ENCODE results near the gene ITPK1. TPM values are rescaled to one million over a fixed set of nuclear protein-coding genes. Genes with fewer than 3 reads are reported as not detected.

ITPK1 gene
- total RNA-seq, 1 donor from 2014 or later, result 43.0 TPM

- CTCF ChIA-PET, result no interaction called here
- Mint-ChIP-seq H3K27ac (no peak overlapping the region), H3K4me3 (no peak overlapping the region), H3K36me3 (ENCODE audit: low read depth) (no peaks in the 10 kb centered on the region), H3K4me1 (peaks cover 20% of the 10 kb centered on the region), H3K27me3 (no peaks in the 10 kb centered on the region), H3K9me3 (no peaks in the 10 kb centered on the region)
- no peak for TF ChIP-seq CTCF (IDR thresholded peaks at IDR 0.05)
- DNase-seq (no peak), ATAC-seq (ENCODE audit: low read depth) (no peak)
- POLR2A ChIA-PET, result no interaction called here
- intact Hi-C loops (cut with micrococcal nuclease), result no loop called here
These were observed 15.6 kb downstream of the ITPK1 start for GRCh38 chr14:93100100-93100499.

GRCh38 chr14:93099643-93100042 is 16.1 kb downstream of the ITPK1 start:
- no peak overlapping the region for H3K27ac Mint-ChIP-seq
- ATAC-seq (ENCODE audit: low read depth) (no peak), DNase-seq (no peak)
- ChIA-PET POLR2A (no interaction called here), CTCF (no interaction called here)
- H3K27me3 Mint-ChIP-seq, result no peaks in the 10 kb centered on the region
- TF ChIP-seq CTCF (IDR thresholded peaks at IDR 0.05), result no peak
- no peaks in the 10 kb centered on the region for H3K9me3 Mint-ChIP-seq
- H3K4me3 Mint-ChIP-seq, result no peak overlapping the region
- H3K4me1 Mint-ChIP-seq, result peaks cover 16% of the 10 kb centered on the region
- intact Hi-C loops (cut with micrococcal nuclease), result no loop called here
- peaks cover 2% of the 10 kb centered on the region for H3K36me3 Mint-ChIP-seq (ENCODE audit: low read depth)

- no peak for ATAC-seq (ENCODE audit: low read depth)
- ChIA-PET POLR2A (no interaction called here), CTCF (no interaction called here)
- intact Hi-C loops (cut with micrococcal nuclease), result no loop called here
- H3K9me3 Mint-ChIP-seq, result no peaks in the 10 kb centered on the region
- no peak overlapping the region for H3K4me3 Mint-ChIP-seq
- peaks cover 2% of the 10 kb centered on the region for H3K36me3 Mint-ChIP-seq (ENCODE audit: low read depth)
- no peak for TF ChIP-seq CTCF (IDR thresholded peaks at IDR 0.05)
- H3K27ac Mint-ChIP-seq, result no peak overlapping the region
- H3K27me3 Mint-ChIP-seq, result no peaks in the 10 kb centered on the region
- H3K4me1 Mint-ChIP-seq, result peaks cover 11% of the 10 kb centered on the region
- no peak for DNase-seq
These were observed 16.5 kb downstream of the ITPK1 start for GRCh38 chr14:93099196-93099595.

GRCh38 chr14:93096691-93097322 is 18.9 kb downstream of the ITPK1 start:
- CTCF ChIA-PET, result interaction anchor here (1.2 to 1.4 kb wide), 2 partner anchors 16 to 36 kb away, joined by 3 read pairs; no protein-coding TSS in a partner anchor
- no peak for DNase-seq
- no peak for TF ChIP-seq CTCF (IDR thresholded peaks at IDR 0.05)
- POLR2A ChIA-PET, result interaction anchor here (1.0 kb wide), 1 partner anchor 19 kb away, joined by 3 read pairs; the partner anchor contains the start of gene ITPK1
- Mint-ChIP-seq H3K27me3 (no peaks in the 10 kb centered on the region), H3K9me3 (no peaks in the 10 kb centered on the region), H3K27ac (no peak overlapping the region), H3K36me3 (ENCODE audit: low read depth) (peaks cover 2% of the 10 kb centered on the region), H3K4me3 (no peak overlapping the region), H3K4me1 (no peaks in the 10 kb centered on the region)
- ATAC-seq (ENCODE audit: low read depth), result no peak
- intact Hi-C loops (cut with micrococcal nuclease), result no loop called here

GRCh38 chr14:93095742-93096510 is 19.8 kb downstream of the ITPK1 start:
- no peak for TF ChIP-seq CTCF (IDR thresholded peaks at IDR 0.05)
- Mint-ChIP-seq H3K27ac (no peak overlapping the region), H3K36me3 (ENCODE audit: low read depth) (peaks cover 2% of the 10 kb centered on the region), H3K4me1 (no peaks in the 10 kb centered on the region), H3K4me3 (no peak overlapping the region), H3K9me3 (no peaks in the 10 kb centered on the region), H3K27me3 (no peaks in the 10 kb centered on the region)
- CTCF ChIA-PET, result interaction anchor here (1.4 kb wide), 1 partner anchor 37 kb away, joined by 3 read pairs; no protein-coding TSS in a partner anchor
- DNase-seq (no peak), ATAC-seq (ENCODE audit: low read depth) (no peak)
- intact Hi-C loops (cut with micrococcal nuclease), result no loop called here
- POLR2A ChIA-PET, result no interaction called here

All from activated B cell treated with CpG ODN at 0.5 μM for 24 hours (primary cell).